ENCODE results near the gene SLC4A4.

- TF ChIP-seq GABPA (IDR thresholded peaks at IDR 0.05 in 1 of 2, conservative IDR thresholded peaks at IDR 0.05 in 1 of 2) (no peak), CTCF (IDR thresholded peaks at IDR 0.05; ENCODE audit: low read depth, low read length, missing input control) (no peak)
Measured at GRCh38 chr4:71520308-71520707, 181.5 kb downstream of the SLC4A4 start.

Measured in liver (tissue), 3 donors.